ENCODE data around the gene CFAP251.
"Not testable (repeated sequence)": the region's sequence is repeated elsewhere in the genome, so short reads cannot be mapped to it uniquely, and the experiment has no call there.

CFAP251 gene

DNA sequence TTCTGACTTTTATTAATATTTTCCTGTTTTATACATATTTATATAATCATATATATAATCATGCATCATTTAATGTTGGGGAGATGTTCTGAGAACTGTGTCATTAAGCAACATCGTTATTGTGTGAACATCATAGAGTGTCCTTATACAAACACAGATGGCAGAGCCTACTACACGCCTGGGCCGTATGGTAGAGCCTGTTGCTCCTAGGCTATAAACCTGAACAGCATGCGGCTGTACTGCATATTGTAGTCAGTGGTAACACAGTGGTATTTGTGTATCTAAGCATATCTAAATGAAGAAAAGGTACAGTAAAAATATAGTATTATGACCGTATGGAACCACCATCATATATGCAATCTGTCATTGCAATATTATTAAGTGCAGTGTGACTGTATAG, 58.6 kb downstream of the CFAP251 start:
- no peak for DNase-seq

DNA sequence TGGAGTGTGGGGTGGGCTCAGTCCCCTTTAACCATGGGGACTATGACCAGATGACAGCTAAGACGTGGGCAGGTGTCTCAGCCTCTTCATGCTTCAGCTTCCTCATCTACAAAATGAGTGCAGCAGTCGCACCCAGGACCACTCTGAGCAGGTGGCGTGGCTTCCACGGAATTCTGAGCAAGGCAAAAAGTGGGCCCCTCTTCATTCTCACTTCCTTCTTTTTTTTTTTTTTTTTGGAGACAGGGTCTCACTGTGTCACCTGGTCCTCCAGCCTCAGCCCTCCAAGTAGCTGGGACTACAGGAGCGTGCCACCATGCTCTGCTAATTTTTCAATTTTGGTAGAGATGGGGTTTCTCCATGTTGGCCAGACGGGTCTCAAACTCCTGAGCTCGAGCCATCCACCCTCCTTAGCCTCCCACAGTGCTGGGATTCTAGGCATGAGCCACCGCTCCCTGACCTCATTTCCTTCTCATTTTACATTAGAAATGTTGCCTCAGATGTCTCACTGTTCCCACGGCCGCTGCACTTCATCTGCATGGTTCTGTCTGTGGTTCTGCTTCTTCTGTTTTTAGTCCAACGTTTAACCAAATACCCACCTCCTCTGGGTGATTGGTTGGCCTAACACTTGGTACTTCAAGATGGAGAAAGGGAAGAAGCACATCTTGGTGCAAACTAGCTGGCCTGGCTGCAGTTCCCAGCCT, 61.9 kb downstream of the CFAP251 start:
- peak; percentile 33 for DNase-seq

DNA sequence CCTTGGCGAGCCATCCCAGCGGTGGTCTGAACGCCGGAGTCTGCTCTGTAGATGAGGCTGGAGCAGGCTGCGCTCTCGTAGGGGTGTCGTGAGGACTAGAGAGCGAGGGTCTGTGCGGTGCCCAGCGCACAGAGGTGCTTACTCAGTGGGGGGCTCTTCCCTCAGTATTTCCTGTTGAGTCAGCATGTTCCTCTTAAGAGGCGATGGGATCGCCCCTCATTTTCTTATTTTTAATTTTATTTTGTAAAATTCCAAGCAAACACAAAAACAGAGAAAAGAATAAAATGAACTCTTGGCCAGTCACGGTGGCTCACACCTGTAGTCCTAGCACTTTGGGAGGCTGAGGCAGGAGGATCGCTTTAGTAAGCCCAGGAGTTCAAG, 62.5 kb downstream of the CFAP251 start:
- no peak for DNase-seq

DNA sequence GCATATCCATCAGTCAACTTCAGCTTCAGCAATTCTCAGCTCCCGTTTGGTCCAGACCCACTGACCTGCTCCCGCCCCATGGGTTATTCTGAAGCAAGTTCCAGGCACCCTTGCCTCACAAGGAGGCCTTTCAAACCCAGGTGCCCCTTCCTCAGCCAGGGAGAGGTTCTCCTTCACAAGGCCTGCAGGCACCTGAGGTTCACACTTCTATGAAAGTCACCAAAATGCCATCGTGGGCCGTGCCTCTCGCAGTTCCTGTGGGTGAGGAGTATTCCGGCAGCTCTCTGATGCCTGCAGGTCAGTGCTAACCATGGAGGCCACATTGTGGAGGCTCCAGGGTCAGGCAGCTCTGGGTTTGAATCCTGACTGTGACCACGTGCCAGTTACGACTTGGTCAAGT, 63.1 kb downstream of the CFAP251 start:
- DNase-seq = no peak

DNA sequence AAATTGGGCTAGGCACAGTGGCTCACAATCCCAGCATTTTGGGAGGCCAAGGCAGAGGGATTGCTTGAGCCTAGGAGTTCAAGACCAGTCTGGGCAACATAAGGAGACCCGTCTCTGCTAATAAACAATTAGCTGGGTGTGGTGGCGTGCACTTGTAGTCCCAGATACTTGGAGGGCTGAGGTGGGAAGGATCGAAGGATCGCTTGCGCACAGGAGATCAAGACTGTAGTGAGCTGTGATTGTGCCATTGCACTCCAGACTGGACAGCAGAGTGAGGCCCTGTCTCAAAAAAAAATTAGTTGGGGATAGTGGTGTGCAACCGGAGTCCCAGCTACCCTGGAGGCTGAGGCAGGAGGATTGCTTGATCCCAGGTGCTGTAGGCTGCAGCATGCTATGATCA, 64.6 kb downstream of the CFAP251 start:
- no peak for DNase-seq

DNA sequence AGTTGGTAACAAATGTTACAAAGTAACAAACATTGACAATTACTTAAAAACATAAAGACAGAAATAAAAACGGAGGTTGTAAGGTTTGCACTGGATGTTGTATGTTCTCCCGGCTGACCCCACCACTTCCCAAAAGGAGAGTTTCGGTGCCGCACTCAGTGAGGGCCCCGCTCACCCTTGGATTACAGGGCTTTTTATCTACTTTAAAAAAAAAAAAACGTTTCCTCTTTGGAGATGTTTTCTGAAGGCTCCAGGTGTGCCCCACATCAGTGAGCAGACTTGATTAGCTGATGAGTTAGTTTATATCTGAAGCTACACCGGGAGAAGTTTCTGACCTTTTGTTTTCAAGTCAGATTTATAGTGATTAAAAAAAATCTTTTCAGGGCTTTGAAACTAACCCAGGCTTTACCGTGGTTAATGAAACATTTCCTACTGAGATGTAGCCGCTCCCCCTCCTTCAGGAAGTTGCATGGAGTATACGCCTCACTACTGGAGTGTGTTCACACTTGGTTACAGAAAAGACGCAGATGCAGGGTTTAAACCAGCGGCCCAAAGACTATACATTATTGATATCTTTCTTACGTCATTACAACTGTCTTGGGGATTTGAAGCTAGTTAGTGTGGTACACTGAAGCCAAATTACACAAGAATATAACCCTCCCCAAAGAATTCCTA, 65.3 kb downstream of the CFAP251 start:
- DNase-seq = no peak

DNA sequence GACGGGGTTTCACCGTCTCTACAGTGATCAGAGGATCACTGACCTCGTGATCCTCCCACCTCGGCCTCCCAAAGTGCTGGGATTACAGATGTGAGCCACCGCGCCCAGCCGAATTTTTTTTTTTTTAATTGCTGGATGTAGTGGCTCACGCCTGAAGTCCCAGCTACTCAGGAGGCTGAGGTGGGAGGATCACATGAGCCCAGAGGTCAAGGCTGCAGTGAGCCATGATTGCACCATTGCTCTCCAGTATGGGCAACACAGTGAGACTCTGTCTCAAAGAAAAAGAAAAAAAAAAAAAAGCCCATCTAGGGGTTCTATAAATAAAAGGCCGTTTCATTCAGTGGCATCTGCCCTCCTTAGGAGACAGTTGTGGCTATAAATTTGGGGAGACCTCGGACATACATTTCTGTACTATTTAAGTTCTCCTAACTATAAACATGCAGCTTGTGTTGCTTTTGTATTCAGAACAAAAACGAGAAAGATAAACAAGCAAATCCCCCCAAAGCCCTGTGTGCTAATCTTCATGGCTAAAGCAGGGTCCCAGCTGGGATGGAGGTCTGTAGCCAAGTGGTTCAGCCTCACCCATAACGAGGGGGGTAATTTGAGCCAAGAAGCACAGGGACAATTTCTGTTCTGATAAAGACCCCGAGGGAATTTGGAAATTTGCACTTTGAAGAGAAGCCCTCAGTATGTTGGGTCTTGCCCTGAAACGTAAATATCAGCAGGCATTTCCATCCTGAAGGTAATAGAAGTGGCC, 68.3 kb downstream of the CFAP251 start:
- no peak for DNase-seq

DNA sequence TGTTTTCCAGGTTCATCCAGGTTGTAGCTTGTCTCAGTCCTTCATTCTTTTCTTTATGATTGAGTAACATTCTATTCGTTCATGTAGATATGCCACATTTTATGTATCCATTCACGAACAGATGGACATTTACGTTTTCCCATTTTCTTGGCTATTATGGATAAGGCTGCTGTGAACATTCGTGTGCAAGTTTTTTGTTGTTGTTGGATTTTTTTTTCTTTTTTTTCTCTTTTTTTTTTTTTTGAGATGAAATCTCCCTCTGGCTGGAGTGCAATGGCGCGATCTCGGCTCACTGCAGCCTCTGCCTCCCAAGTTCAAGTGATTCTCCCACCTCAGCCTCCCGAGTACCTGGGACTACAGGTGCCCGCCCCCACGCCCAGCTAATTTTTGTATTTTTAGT, 70.1 kb downstream of the CFAP251 start:
- not testable (repeated sequence) for DNase-seq

DNA sequence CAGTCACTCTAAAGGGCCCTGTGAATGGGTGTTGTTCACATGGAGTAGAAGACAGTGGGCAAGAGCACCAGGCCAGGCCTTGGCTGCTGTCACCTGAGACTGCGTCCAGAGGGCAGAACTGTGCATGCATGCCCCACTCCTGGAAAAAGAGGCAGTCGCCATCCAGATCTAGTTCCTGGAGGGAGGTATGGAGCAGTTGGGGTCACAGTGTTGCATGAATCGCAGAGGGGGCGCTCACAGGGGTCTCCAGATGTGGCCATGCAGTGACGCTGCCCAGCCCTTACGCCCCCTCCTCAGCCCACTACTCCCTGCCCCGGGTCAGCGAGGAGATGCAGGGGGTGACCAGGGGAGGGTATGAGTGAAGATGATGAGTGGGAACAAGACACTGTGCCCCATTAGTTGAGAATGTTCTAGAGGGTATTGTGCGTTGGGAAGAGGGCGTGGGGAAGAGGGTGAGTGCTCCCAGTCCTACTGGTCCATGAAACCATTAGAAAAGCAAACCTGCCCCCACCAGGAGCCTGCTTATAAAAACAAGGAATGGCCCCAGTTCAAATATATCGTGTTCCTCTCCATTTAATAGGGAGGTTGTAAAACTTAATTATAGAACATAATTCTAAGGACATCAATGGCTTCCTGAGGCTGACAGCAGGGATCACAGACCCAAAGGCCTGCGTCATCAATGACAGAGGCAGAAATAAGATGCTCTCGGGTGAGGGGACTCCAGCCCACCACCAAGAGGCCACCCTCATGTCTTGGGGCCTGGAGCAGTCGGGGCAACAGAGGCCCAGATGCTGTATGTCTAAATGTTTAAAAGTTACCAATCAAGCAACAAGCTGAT, 71.1 kb downstream of the CFAP251 start:
- no peak for DNase-seq

DNA sequence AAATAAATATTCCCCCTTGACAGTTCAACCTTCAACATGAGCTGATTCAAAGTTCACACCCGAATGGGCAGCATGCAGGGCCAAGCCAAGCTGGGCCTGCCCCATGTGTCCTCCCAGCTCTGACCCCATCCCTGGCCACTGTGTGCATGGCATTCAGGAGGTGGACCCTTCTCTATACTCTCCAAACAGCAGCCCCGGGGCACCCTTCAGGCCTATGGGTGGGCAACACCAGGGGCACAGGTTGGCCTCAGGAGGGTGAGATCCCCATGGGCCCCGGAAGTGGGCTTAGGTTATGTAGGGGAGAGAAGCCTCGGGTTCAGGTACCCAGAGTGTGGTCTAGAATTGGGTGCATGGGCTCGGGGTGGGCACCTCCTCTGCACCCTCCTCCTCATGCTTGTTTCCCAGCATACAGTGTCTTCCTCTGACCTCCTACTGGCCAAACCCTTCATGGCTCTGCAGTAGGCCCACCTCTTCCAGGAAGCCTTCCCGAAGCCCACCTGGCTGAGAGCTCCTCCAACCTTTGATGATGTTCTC, 71.8 kb downstream of the CFAP251 start:
- no peak for DNase-seq

DNA sequence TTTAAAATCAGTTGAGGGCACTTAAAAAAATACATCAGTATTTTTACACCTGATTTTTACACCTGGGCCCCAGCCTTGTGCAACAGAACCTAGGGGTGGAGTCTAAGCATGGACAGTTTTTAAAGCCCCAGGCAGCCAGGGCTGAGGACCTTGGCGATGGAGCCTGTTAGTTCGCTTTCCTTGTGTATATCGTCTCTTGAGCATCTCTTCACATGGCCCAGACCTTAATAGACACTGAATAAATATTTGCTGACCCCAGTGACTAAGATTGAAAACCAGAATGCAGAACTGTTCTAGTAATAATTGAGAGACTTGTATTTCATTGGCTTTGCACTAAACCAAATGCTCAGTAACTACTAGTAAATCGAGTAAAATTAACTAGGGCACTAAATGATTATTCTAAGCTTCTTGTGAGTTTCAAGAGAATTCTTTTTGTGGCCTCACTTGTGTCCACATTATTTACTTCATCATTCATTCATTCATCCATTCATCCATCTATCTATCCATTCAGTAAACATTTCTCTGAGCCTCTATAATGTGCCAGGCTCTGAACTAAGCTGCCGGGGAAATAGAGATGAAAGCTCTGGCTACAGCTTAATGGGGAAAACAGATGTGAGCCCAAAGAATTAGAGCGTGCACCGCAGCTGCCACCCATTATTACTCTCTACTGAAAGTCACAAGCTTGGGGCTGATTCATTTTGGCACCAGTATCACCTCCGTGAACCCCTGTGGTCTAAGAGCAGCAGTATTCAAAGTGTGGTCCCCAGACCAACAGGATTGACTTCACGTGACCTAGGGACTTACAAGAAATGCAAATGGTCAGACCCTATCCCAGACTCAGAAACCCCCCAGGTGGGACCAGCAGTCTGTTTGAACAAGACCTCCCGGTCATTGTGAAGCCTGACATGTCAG, 72.6 kb downstream of the CFAP251 start:
- DNase-seq = peak; percentile 62

DNA sequence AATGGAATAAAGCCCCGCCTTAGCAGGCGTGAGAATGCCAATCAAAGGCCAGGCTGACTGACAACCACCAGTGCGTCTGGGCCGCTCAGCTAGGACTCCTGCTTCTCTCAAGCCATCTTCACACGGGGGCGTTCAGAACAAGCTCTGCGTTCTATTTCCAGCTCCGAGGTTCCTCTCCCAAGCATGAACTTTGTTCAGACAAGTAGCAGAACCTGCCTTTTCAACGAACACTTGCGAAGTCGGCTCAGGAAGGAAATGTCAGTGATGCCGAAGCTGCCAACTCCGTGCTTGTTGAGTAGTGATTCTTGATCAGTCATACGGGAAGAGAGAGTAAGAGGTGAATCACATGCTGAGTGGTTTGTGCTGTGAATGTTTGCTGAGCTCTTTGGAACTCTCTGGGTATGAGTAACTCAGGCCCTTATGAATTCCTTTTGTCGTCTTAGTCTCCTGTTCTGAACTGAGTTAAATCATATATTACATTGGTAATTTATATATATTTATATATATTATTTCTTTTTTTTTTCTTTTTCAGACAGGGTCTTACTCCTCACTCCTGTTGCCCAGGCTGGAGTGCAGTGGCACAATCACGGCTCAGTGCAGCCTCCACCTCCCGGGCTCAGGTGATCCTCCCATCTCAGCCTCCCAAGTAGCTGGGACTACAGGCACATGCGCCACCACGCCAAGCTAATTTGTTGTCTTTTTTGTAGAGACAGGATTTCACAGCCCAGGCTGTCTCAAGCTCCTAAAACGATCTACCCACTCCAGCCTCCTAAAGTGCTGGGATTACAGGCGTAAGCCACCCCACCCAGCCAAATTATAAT, 73.9 kb downstream of the CFAP251 start:
- peak; percentile 81 for DNase-seq

DNA sequence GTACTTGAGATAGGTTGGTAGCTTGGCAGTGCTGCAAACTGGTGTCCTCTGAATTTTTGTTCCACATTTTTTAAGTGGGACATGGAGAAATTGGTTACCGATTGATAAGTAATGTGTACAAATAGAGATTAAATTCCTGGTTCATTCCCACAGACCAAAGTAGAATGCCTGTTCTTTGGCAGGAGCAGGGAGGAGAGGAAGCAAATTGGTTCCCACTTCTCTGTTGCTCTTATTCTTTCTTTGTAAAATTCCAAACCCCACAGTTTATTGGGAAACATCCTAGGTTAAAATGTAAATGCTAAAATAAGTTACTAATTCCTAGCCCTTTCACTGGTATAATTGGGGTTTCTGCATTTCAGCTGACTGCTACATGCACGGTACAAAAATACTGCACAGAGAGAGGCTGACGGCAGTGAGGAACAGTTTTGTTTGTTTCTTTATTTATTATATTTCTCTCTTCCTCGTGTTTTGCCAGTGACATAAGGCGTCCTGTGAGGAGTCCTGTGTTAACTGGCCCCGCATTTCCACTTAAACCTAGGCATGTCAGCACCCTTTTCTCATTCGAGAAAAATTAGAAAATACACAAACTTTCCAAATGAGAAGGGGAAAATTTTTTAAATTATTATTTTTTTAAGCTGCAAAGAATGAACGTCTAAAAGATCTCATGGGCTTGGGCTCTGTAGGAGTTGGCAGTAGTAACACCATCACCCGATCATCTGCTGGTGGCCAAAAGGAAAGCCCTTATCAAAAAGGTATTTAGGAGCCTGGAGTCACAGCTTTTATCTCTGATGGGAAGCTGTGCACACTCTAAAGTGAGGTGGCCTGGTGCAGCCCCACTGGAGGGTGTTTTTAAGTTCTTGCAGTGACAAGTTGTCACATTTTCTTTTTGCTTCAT, 77.9 kb downstream of the CFAP251 start:
- no peak for DNase-seq

DNA sequence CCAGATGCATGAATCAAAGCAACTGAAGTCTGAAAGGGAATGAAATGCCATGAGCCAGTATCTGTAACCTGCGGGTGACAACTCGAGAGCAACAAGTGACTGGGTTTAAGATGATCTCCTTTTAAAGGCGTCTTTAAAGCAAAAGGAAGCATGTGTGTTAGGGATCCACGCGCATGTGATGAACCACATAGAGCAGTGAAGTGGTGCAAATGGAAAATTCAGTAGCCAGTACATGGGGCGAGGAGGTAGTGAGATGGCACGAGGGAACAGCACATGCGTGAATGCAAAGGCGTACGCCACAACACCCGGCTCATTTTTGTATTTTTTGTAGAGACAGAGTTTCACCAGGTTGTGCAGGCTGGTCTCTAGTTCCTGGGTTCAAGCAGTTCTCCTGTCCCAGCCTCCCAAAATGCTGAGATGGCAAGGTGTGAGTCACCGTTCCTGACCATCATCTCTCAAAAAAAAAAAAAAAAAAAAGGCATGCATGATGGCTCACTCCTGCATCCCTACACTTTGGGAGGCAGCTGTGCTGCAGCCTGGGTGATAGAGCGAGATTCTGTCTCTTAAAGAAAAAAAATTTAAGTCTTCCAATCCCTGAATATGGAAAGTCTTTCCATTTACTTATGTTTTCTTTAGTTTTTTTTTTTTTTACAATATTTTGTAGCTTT, 78.7 kb downstream of the CFAP251 start:
- DNase-seq = no peak

DNA sequence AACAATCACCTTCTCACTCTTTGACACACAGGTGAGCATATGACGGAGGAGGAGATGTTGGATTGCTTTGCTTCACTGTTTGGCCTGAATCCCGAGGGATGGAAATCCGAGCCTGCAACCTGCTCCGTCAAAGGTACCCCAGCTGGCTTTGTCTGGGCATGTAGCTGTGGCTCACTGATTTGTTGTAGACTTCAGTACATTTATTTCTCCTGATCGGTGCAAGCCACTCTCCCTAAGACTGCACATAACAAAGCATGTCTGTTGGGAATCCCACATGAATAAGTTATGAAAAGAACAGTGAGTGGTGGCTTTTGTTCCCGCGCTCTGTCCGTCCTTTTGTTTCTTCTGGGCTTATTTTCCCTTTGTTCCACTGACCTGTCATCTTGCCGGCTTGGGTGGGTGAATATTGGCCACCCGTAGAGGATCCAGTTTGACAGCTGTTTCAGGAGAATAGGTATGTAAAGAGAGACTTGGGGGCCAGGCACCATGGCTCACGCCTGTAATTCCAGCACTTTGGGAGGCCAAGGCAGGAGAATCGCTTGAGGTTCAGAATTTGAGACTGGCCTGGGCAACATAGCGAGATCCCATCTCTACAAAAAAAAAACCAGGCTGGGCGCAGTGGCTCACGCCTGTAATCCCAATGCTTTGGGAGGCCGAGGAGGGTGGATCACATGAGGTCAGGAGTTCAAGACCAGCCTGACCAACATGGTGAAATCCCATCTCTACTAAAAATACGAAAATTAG, 83.2 kb downstream of the CFAP251 start:
- no peak for DNase-seq

DNA sequence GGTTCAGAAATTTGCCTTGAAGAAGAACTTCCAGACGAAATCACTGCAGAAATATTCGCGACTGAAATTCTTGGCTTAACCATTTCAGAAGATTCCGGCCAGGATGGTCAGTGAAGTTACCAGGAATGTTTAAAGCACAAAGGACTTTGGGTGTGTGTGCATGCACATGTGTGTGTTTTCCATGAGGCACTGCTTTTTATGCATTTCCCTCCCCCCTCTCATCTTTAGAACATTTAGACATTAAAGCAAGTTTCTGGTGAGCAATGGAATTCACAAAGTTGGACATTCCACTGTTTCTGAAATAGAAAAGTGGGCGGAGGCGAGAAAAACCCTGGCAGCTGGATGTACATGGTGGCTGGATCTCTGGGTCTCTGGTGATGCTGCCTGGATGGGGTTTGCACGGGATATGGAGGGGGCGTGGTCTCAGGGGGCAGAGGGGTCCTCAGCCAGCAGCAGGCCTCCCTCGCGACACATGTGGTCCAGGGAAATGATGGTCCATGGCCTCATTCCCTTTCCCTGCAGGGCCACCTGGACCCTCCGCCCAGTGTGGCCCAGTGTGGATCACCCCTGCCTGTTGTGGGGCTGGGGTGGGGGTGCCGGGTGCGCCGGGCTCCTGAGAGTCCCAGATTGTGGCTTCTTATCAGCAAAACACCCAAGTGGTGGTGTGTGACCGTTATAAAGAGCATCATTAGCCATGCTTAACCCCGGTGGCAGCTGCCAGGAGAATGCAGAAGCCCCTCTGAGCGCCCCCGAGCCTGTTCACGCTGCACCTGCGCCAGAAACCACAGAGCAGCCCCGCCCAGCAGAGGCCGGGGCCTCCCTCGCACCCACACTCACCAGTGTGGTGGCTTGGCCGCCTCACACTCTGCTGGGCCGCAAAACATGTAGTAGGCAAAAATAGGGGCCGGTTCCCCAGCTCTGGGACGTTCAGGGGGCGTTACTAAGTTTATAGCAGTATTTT, 85.5 kb downstream of the CFAP251 start:
- DNase-seq = no peak

DNA sequence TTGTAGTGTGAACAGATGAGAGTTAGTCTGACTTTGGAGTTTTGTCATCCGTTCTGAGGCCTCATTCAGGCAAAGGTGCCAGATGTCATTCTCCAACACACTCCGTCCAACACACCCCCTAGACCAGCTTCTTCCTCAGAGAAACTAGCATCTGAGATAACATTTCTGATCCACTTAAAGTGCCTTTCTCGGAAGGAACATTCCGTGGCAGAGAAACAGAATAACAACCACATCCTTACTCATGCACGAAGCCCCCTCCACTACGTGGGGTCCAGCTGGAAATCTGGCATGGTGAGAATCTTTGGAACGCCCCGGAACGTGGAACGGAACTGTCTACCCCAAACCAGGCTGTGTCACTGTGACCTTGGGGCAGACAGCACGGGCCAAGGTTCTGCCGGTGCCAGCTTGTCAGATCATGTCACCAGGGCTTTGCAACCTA, 86.3 kb downstream of the CFAP251 start:
- DNase-seq = no peak
